SU-DHL-6 (cell line): Measurements from ENCODE around the gene ATCAY.

Experiments
- CTCF ChIP-seq: fragments of 200-600 bp; sonication (generic); IDR thresholded peaks from one replicate; pipeline ENCODE4 v1.5.1; 2017; ENCODE audit warnings: antibody characterized with exemption, mild to moderate bottlenecking, low read length, moderate library complexity; ENCODE audit not compliant: insufficient read depth, poor library complexity, severe bottlenecking
- EZH2phosphoT487 ChIP-seq: fragments of 200-600 bp; sonication (generic), shearing (Covaris generic); conservative IDR thresholded peaks from 2 replicates; pipeline ENCODE4 v1.6.1; 2018; ENCODE audit warnings: mild to moderate bottlenecking, antibody characterized with exemption, low read length, moderate library complexity, mixed read lengths

- no peak for TF ChIP-seq CTCF
- TF ChIP-seq EZH2phosphoT487 = no peak
Observed at GRCh38 chr19:3835055-3835435, 45.4 kb upstream of the ATCAY start.
